GM11168 (cell line): ENCODE data around the gene NNT.
"Not testable (repeated sequence)": the region's sequence is repeated elsewhere in the genome, so short reads cannot be mapped to it uniquely, and the experiment has no call there.

Source experiments
- in situ Hi-C: fragments of 300-500 bp; cut with MboI; formaldehyde crosslinking; loops from one replicate; pipeline ENCODE4 v1.12.0; 2022; ENCODE audit warnings: low sequenced_read_pairs; ENCODE audit not compliant: unreplicated experiment

The NNT gene

DNA sequence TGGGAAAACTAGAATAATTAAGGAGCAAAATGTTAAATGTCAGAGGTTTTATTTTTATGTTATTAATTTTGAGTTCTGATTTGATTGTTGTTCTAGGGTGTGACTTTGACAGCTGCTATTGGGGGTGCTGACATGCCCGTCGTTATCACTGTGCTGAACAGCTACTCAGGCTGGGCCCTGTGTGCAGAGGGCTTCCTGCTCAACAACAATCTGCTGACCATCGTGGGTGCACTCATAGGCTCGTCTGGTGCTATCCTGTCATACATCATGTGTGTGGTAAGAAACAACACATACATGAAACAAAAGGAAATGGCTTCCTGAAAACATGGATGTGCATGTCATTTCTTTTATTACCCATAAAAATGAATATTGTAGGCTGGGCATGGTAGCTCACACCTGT, 56.1 kb downstream of the NNT start:
- in situ Hi-C loops = no loop called here

GRCh38 chr5:43661102-43661501, 58.1 kb downstream of the NNT start:
- in situ Hi-C loops = no loop called here

- in situ Hi-C loops = no loop called here
Observed at GRCh38 chr5:43663916-43664315, 60.9 kb downstream of the NNT start.

- in situ Hi-C loops = no loop called here
Observed at GRCh38 chr5:43664501-43665040, 61.6 kb downstream of the NNT start.

GRCh38 chr5:43665749-43666148, 62.8 kb downstream of the NNT start:
- in situ Hi-C loops = not testable (repeated sequence)

GRCh38 chr5:43666728-43667127, 63.7 kb downstream of the NNT start:
- in situ Hi-C loops = not testable (repeated sequence)

- in situ Hi-C loops = not testable (repeated sequence)
Observed at GRCh38 chr5:43667379-43667778, 64.4 kb downstream of the NNT start.

GRCh38 chr5:43674536-43674935, 71.6 kb downstream of the NNT start:
- in situ Hi-C loops = no loop called here

DNA sequence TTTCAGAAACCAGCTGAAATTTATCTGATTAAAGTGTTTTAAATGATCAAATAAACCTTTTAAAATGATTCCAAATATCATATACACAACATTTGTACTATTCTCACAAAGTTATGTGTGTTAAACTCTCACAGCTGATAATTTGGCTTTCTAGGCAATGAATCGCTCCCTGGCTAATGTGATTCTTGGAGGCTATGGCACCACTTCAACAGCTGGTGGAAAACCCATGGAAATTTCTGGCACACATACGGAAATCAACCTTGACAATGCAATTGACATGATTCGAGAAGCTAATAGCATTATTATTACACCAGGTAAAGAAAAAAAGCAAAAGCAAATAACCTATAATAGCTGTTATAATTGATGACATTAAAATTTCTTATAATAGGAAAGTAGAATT, 72.4 kb downstream of the NNT start:
- in situ Hi-C loops = no loop called here

DNA sequence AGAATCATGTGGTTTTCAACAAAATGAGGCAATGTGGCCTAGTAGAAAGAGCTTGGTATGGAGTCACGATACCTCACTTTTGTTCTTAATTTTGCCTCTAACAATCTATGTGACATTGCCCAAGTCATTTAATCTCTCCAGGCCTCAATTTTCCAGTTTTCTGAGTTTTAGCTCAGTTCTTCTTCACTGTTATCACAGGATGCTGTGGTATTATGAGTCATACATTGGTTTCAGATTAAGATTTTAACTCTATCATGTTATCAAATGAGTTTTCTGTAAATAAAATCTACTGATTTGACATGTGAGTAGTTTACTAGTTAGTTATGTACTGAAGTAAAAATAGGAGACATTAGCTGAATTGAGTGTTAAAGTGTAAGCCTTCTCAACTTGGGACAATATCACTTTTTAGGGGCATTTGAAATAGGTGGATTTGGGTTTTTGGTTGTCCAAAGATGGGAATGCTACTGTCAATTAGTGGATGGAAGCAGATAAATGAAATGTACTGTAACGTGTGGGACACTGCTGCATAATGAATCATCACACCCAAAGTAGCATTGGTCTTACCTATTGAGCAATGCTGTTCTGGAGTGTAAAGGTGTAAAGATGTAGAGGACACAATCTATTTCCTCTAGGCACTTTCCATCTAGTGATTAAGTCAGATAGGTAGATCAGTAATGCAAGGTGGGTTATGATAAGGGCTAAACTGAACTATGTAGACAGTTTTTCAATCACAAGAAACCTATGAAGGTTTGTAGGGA, 73.3 kb downstream of the NNT start:
- in situ Hi-C loops = no loop called here

DNA sequence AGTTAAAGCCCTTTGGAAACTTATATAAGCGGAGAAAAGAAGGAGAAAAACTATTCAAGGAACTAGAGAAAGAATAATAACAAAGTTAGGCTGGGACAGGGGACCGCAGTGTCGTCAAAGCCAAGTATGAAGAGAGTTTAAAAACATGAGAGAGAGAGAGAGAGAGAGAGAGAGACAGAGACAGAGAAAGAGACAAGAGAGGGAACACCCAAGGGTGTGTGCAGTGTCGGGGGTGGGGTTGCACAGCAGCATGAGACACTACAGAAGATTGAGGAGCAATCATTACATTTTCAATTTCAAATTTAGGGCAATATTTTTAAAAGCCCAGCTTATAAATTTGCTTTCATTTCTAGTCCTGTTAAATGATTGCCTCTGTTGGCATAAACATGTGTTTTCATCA, 74.3 kb downstream of the NNT start:
- in situ Hi-C loops = no loop called here

DNA sequence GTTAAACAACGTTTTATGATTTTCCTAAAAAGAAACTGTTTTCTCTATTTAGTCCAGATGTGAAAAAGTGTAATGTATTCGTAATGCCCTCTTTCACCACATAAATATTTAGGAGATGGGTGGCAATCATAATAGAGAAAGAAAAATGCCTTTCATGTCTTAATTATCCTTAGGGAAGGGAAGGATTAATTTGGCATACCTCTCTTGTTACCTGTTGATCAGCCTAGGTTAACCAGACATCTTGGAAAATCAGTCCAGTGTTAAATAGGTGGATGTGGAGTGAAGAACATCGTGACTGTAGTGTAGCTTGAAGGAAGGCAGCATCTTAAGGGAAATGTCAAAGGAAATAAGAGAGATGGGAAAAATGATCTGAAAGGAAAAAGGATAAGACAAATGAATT, 76.2 kb downstream of the NNT start:
- in situ Hi-C loops = no loop called here

DNA sequence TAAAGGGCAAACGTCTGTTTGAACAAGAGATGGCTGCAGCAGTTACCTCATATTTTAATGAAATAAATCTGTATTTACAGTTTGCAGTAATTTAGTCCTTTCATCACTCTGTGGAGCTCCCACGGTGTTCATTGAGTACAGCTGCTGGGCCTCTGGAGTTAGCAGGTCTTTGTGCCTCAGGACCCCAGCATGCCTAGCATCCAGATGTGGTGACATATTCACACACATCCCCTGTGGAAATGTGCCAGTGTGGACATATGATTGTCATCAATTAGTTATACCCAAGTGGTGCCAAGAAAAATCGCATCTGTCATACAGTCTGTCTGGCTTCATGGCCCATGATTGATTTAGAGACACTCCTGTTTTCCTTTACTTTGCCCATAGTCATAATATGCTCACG, 77.3 kb downstream of the NNT start:
- in situ Hi-C loops = no loop called here

- in situ Hi-C loops = no loop called here
Observed at GRCh38 chr5:43683884-43684471, 81.0 kb downstream of the NNT start.

DNA sequence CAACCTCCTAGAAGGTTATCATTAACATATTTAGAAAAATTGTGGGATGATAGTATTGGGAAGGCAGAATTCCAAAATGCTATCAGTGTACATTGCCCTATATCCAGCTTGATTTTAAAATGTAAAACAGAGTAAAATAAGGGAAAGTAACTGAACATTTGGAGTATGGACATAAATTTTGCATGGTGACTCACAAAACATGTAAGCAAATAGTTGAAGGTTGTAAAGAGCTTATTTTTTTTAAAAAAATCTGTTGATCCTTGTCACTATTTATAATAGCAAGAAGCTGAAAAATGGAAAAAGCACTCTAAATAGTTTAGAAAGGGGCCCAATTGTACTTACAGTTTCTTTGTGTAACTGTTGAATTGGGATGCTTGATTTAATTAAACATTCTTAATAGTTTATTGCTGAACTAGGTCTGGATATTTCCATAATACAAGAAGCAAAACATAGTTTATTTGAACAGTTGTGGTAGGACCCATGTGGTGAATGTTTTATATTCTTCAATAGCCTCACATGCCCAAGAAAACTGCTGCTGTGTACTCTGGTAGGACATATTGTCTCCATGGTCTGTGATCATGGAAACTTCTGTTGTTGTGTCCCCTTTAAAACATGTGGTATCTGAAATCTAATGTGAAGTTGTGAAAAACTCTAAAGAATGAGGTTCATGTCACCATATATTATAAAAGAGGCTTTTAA, 82.4 kb downstream of the NNT start:
- in situ Hi-C loops = no loop called here

GRCh38 chr5:43687275-43687674, 84.3 kb downstream of the NNT start:
- in situ Hi-C loops = no loop called here

DNA sequence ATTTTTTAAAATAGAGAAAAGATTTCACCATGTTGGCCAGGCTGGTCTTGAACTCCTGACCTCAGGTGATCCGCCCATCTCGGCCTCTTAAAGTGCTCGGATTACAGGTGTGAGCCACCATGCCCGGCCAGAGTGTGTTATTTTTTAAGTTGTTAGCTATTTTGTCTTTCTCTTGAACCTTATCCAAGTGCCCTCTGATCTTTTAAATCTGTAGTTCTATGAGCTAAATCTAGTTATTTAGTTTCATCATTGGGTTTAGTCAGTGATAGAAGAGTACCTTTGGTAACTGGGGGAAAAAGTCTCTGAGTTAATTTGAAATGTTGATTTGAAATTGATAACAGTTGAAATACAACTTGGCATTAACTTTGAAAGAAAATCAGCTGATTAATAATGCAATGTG, 88.3 kb downstream of the NNT start:
- in situ Hi-C loops = no loop called here

DNA sequence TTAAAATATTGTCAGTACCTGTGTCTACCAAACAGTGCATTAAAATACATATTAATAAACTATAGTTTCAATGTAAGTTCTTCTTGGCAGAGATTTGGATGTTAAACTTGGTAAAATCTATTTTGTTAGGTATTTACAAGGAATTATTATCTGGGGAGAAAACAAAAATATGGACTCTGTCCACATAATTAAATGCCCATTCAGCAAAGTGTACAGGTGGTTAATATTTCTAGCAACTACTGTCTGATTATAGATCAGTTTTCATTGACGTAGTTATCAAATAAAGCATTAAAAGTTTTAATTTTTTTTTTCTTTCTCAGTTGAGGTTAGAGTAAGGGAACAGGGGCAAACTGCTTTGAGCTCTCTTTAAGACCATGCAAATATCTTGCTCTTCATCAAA, 88.9 kb downstream of the NNT start:
- in situ Hi-C loops = no loop called here

DNA sequence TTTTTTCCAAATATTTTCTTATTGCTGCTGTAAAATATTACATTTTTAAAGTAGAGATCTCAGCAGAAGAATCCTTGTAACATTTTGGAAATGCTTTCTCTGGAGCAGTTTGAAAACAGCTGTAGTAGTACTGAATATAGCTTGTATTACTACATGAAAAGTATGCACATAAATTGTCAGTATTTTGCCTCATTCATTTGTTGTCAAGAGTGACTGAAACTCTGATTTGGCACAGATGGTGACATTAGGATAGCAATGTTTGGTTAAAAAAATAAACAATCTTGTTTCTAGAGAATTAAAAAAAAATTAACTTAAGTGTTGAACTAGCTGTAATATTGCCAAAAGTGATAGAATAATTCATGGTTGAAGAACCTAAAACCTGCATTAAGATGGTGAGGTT, 90.4 kb downstream of the NNT start:
- in situ Hi-C loops = no loop called here

DNA sequence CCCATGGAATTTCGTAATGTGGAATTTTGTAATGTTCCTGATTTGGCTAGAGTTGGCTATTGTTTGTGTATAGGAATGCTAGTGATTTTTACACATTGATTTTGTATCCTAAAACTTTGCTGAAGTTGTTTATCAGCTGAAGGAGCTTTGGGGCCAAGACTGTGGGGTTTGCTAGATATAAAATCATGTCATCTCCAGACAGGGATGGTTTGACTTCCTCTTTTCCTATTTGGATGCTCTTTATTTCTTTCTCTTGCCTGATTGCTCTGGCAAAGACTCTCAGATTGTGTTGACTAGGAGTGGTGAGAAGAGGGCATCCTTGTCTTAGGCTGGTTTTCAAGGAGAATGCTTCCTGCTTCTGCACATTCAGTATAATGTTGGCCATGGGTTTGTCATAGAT, 91.0 kb downstream of the NNT start:
- in situ Hi-C loops = no loop called here

GRCh38 chr5:43696444-43696843, 93.5 kb downstream of the NNT start:
- in situ Hi-C loops = not testable (repeated sequence)
